ENCODE measurements around the gene C1orf210.

GRCh38 chr1:43317817-43318471 is 32.6 kb upstream of the C1orf210 start:
- TF ChIP-seq CTCF (IDR thresholded peaks at IDR 0.05), result no peak
- no peak for TF ChIP-seq POLR2AphosphoS5 (IDR thresholded peaks at IDR 0.05)
- no peak for TF ChIP-seq POLR2A (IDR thresholded peaks at IDR 0.05)
